Measurements from ENCODE around the gene ATP5IF1.

GRCh38 chr1:28286111-28286510 is 50.2 kb downstream of the ATP5IF1 start:
- TF ChIP-seq CTCF (IDR thresholded peaks at IDR 0.05; ENCODE audit: borderline replicate concordance, extremely low read depth, low read length, poor library complexity, severe bottlenecking) = no peak
- TF ChIP-seq EZH2 (IDR thresholded peaks at IDR 0.05; ENCODE audit: borderline replicate concordance, low read depth, low read length, severe bottlenecking) = no peak
